Endothelial cell of umbilical vein (primary cell): Measurements from ENCODE around the gene ZSWIM7. TPM values are rescaled to one million over a fixed set of nuclear protein-coding genes. Genes with fewer than 3 reads are reported as not detected.

Source experiments
- BruUV-seq: library from RNA; stranded (reverse); fragments of 400-500 nt; replicated peaks from 2 replicates; lab custom pipeline; 2021; lab: Mats Ljungman, UMichigan
- CTCF ChIA-PET: fragments of 300-600, 350-600 bp; sonication (Branson Sonifier 250); formaldehyde crosslinking; loops from one replicate; lab custom pipeline; 2021; ENCODE audit warnings: antibody characterized with exemption, inconsistent platforms; lab: Charles Lee
- POLR2A ChIA-PET: fragments of 300-600, 350-600 bp; sonication (Branson Sonifier 250); formaldehyde crosslinking; loops from one replicate; lab custom pipeline; 2021; ENCODE audit warnings: antibody characterized with exemption, inconsistent platforms; lab: Charles Lee
- DNase-seq: peaks from one replicate; pipeline ENCODE4 v3.0.0-alpha.2; 2011; ENCODE audit warnings: low read depth, low spot score
- FAIRE-seq: peaks from 2 replicates; lab custom pipeline; 2011; peaks lifted over from hg19 to GRCh38; lab: Jason Lieb, UNC
- H2AFZ ChIP-seq: 2 replicates; pipeline ENCODE4 v1.6.0; 2012; ENCODE audit warnings: low read depth, low read length, control low read depth, inconsistent platforms
- H3K27ac ChIP-seq: 2 replicates; pipeline ENCODE4 v1.5.1; 2011; ENCODE audit warnings: low read depth, mild to moderate bottlenecking, control low read depth, low read length, moderate library complexity; ENCODE audit not compliant: insufficient read depth
- H3K27me3 ChIP-seq, 2 experiments: 2 replicates each; pipeline versions ENCODE4 v1.6.0 to v1.6.1; 2011; ENCODE audit warnings: low read length in 2 of 2, mixed read lengths in 1 of 2; ENCODE audit not compliant: control insufficient read depth in 2 of 2, insufficient read depth in 2 of 2
- H3K36me3 ChIP-seq, 2 experiments: 2 replicates in 1 of 2; 3 replicates in 1 of 2; pipeline ENCODE4 v1.5.1; 2011; ENCODE audit warnings: low read length in 2 of 2, mild to moderate bottlenecking in 1 of 2, moderate library complexity in 1 of 2; ENCODE audit not compliant: control insufficient read depth in 2 of 2, insufficient read depth in 2 of 2; ENCODE audit errors: extremely low read depth in 1 of 2
- H3K4me1 ChIP-seq: 3 replicates; pipeline ENCODE4 v1.5.1; 2011; ENCODE audit warnings: mild to moderate bottlenecking, low read length; ENCODE audit not compliant: control insufficient read depth, insufficient read depth; ENCODE audit errors: extremely low read depth
- H3K4me2 ChIP-seq: 2 replicates; pipeline ENCODE4 v1.6.1; 2011; ENCODE audit warnings: low read length, control low read depth, mixed read lengths; ENCODE audit not compliant: insufficient read depth
- H3K4me3 ChIP-seq, 3 experiments: fragments of 200-600 bp in 1 of 3; sonication (generic), shearing (Covaris generic) in 1 of 3; replicated peaks in 1 of 3; 2 replicates each; pipeline ENCODE4 v1.5.1; 2011 to 2016; ENCODE audit warnings: control low read depth in 3 of 3, low read length in 3 of 3, mild to moderate bottlenecking in 2 of 3, inconsistent platforms in 1 of 3, low read depth in 1 of 3, moderate library complexity in 1 of 3; ENCODE audit not compliant: insufficient read depth in 1 of 3
- H3K79me2 ChIP-seq: 2 replicates; pipeline ENCODE4 v1.6.0; 2012; ENCODE audit warnings: low read length, inconsistent platforms; ENCODE audit not compliant: control insufficient read depth, insufficient read depth
- H3K9ac ChIP-seq: replicated peaks from 2 replicates; pipeline ENCODE3; 2011; ENCODE audit warnings: low read length, control low read depth; ENCODE audit not compliant: insufficient read depth; ENCODE audit errors: extremely low read depth
- H3K9me1 ChIP-seq: replicated peaks from 3 replicates; pipeline ENCODE4 v1.6.0; 2011; ENCODE audit warnings: mild to moderate bottlenecking, low read length; ENCODE audit not compliant: control insufficient read depth, insufficient read depth; ENCODE audit errors: extremely low read depth
- H3K9me3 ChIP-seq: replicated peaks from 2 replicates; pipeline ENCODE4 v1.5.1; 2012; ENCODE audit warnings: low read length, inconsistent platforms; ENCODE audit not compliant: control insufficient read depth, insufficient read depth
- H4K20me1 ChIP-seq: replicated peaks from 2 replicates; pipeline ENCODE3; 2011; ENCODE audit warnings: mild to moderate bottlenecking, low read length; ENCODE audit not compliant: control insufficient read depth, insufficient read depth; ENCODE audit errors: extremely low read depth
- EZH2 ChIP-seq: IDR thresholded peaks from 2 replicates; pipeline ENCODE4 v1.6.1; 2012; ENCODE audit warnings: borderline replicate concordance, low read depth, mild to moderate bottlenecking, moderate library complexity, low read length, inconsistent platforms; ENCODE audit not compliant: severe bottlenecking
- FOS ChIP-seq: IDR thresholded peaks from 2 replicates; pipeline ENCODE4 v1.6.1; 2011; ENCODE audit warnings: mild to moderate bottlenecking, low read length, moderate library complexity, borderline replicate concordance; ENCODE audit not compliant: insufficient read depth
- GATA2 ChIP-seq: IDR thresholded peaks from 2 replicates; pipeline ENCODE4 v1.7.0; 2011; ENCODE audit warnings: low read depth, mild to moderate bottlenecking, moderate library complexity, mixed read lengths, low read length; ENCODE audit not compliant: insufficient read length, insufficient read depth
- JUN ChIP-seq: IDR thresholded peaks from 2 replicates; pipeline ENCODE4 v1.6.1; 2011; ENCODE audit warnings: borderline replicate concordance, low read depth; ENCODE audit not compliant: insufficient read length, insufficient read depth
- MYC ChIP-seq: IDR thresholded peaks from one replicate; pipeline ENCODE4 v1.6.1; 2011; ENCODE audit warnings: mild to moderate bottlenecking, low read depth, low read length
- POLR2A ChIP-seq: IDR thresholded peaks from 2 replicates; pipeline ENCODE4 v1.6.1; 2012; ENCODE audit warnings: low read depth, mild to moderate bottlenecking, control low read depth, low read length
- POLR2AphosphoS5 ChIP-seq: IDR thresholded peaks from 2 replicates; pipeline ENCODE4 v1.6.1; 2012; ENCODE audit warnings: low read depth, mild to moderate bottlenecking, control low read depth, low read length, moderate library complexity; ENCODE audit not compliant: insufficient read depth
- dilution Hi-C: fragments of 300-500 bp; cut with MboI; formaldehyde crosslinking; loops from one replicate; pipeline ENCODE4 v1.15.0; 2019; ENCODE audit warnings: low sequenced_read_pairs; ENCODE audit not compliant: extremely low pct_ligation_motif_present
- intact Hi-C: fragments of 100-400 bp; cut with micrococcal nuclease; formaldehyde crosslinking; loops from one replicate; pipeline ENCODE4 v1.10.0; 2022
- polyA plus RNA-seq, 4 experiments: library from polyadenylated mRNA; depleted of rRNA in 3 of 4; stranded (reverse) in 3 of 4; unstranded in 1 of 4; fragments of >200 nt; gene quantifications; 2 replicates each; pipeline versions ENCODE4 v1.2.1 to v1.2.3, GENCODE V29; 2011 to 2012; ENCODE audit warnings: missing spikeins in 1 of 4
- total RNA-seq: library from RNA; stranded (reverse); gene quantifications from 2 replicates; pipeline ENCODE4 v1.2.3, GENCODE V29; 2021
- TF ChIP-seq, protein P1 (sequence below): IDR thresholded peaks from 2 replicates; pipeline ENCODE4 v1.6.1; 2011; ENCODE audit not compliant: insufficient read depth, insufficient read length
- TF ChIP-seq, protein P2 (sequence below), 2 donors: IDR thresholded peaks; 1 replicate in 1 of 2; 2 replicates in 1 of 2; pipeline ENCODE4 v1.5.1; 2011; ENCODE audit warnings: low read length in 2 of 2, mild to moderate bottlenecking in 2 of 2, moderate library complexity in 2 of 2, control low read depth in 1 of 2, inconsistent platforms in 1 of 2, low read depth in 1 of 2; ENCODE audit not compliant: insufficient read depth in 1 of 2; ENCODE audit errors: extremely low read depth in 1 of 2

Gene ZSWIM7
- total and polyA plus RNA-seq, 2 donors (not counting 3 experiments of a cell fraction or from before 2014, with no cell fraction given): 18.0 to 33.8 TPM

DNA sequence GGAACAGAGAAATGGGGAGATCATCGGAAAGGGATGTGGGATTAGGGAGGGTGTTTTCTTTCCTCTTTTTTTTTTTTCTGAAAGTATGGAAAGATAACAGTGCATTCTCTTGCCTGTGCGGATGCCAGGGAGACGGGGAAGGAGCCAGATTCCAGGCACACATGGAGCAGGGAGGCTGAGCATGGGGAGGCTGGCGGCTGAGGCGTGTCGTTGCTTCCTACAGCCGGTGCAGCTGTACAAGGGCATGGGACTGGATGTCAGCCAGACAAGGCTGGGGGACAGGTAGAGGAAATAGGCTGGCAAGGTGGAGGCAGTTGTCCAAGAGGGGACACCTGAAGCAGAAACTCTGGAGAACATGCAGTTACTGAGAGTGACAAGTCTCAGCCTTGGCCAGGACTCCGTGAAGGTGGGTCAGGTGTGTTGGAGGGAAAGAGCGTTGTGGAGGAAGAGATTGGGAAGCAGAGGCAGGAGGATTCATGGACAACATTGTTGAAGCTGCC, 71.2 kb downstream of the ZSWIM7 start:
- Histone ChIP-seq H3K79me2 (no peaks in the 10 kb centered on the region), H3K4me2 (no peak overlapping the region), H3K36me3 (no peaks in the 10 kb centered on the region), H3K4me3 (no peak overlapping the region), H3K9ac (no peak overlapping the region), H3K27ac (no peak overlapping the region), H3K27me3 (peaks cover 0 to 2% of the 10 kb centered on the region in 2 experiments), H3K9me1 (no peaks in the 10 kb centered on the region), H3K9me3 (no peaks in the 10 kb centered on the region), H2AFZ (no peak overlapping the region), H4K20me1 (no peaks in the 10 kb centered on the region), H3K4me1 (no peaks in the 10 kb centered on the region)
- dilution Hi-C loops: no loop called here
- no peak for FAIRE-seq
- CTCF ChIA-PET: no interaction called here
- POLR2A ChIA-PET: no interaction called here
- DNase-seq: no peak
- intact Hi-C loops: no loop called here
- BruUV-seq: no TSS peak
- TF ChIP-seq JUN (no peak), FOS (no peak), POLR2A (no peak), GATA2 (no peak), EZH2 (no peak), MYC (no peak), POLR2AphosphoS5 (no peak)
- TF ChIP-seq, protein P1, sequence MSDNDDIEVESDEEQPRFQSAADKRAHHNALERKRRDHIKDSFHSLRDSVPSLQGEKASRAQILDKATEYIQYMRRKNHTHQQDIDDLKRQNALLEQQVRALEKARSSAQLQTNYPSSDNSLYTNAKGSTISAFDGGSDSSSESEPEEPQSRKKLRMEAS: no peak
- TF ChIP-seq, protein P2, sequence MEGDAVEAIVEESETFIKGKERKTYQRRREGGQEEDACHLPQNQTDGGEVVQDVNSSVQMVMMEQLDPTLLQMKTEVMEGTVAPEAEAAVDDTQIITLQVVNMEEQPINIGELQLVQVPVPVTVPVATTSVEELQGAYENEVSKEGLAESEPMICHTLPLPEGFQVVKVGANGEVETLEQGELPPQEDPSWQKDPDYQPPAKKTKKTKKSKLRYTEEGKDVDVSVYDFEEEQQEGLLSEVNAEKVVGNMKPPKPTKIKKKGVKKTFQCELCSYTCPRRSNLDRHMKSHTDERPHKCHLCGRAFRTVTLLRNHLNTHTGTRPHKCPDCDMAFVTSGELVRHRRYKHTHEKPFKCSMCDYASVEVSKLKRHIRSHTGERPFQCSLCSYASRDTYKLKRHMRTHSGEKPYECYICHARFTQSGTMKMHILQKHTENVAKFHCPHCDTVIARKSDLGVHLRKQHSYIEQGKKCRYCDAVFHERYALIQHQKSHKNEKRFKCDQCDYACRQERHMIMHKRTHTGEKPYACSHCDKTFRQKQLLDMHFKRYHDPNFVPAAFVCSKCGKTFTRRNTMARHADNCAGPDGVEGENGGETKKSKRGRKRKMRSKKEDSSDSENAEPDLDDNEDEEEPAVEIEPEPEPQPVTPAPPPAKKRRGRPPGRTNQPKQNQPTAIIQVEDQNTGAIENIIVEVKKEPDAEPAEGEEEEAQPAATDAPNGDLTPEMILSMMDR (IDR thresholded peaks at IDR 0.05; ENCODE audit: extremely low read depth in 1 of 2, insufficient read depth in 1 of 2, low read depth in 1 of 2, low read length in 2 of 2): no peak

Other genes starting within 250 kb of the ZSWIM7 start
- 6.5 and 9.8 TPM in 2 replicates for gene ADORA2B, start 54.6 kb downstream of the ZSWIM7 start, total RNA-seq
- gene ADORA2B, start 54.6 kb downstream of the ZSWIM7 start, polyA plus RNA-seq: 8.8 and 10.1 TPM in 2 replicates
- 32.8 and 33.3 TPM in 2 replicates for gene TTC19, start 120 bp upstream of the ZSWIM7 start, total RNA-seq
- 7.6 and 7.8 TPM in 2 replicates for gene TTC19, start 120 bp upstream of the ZSWIM7 start, polyA plus RNA-seq
- gene NCOR1, start 215.8 kb upstream of the ZSWIM7 start, total RNA-seq: 134 and 140 TPM in 2 replicates
- gene NCOR1, start 215.8 kb upstream of the ZSWIM7 start, polyA plus RNA-seq: 81.1 and 90.0 TPM in 2 replicates
- gene PIGL, start 217.5 kb upstream of the ZSWIM7 start, total RNA-seq: 28.0 and 28.6 TPM in 2 replicates
- gene PIGL, start 217.5 kb upstream of the ZSWIM7 start, polyA plus RNA-seq: 40.8 and 40.9 TPM in 2 replicates